IgD-negative memory B cell (primary cell): ENCODE results near the gene MEGF11. TPM values are rescaled to one million over a fixed set of nuclear protein-coding genes. Genes with fewer than 3 reads are reported as not detected.
A peak's percentile ranks its signal among the peaks of the same experiment; 100 is the strongest.

ENCODE experiments used
- H3K27ac Mint-ChIP-seq, 3 donors: one replicate each; pipeline ENCODE4 v1.8.0; 2020 to 2022; ENCODE audit warnings: mild to moderate bottlenecking in 3 of 3, mixed read lengths in 3 of 3, moderate library complexity in 1 of 3
- H3K27me3 Mint-ChIP-seq: one replicate; pipeline ENCODE4 v1.8.0; 2021; ENCODE audit warnings: mixed read lengths
- H3K36me3 Mint-ChIP-seq: one replicate; pipeline ENCODE4 v1.8.0; 2020; ENCODE audit warnings: mild to moderate bottlenecking, mixed read lengths
- H3K4me1 Mint-ChIP-seq, 3 donors: one replicate each; pipeline ENCODE4 v1.8.0; 2020 to 2022; ENCODE audit warnings: mixed read lengths in 3 of 3, mild to moderate bottlenecking in 1 of 3
- H3K4me3 Mint-ChIP-seq, 4 donors: one replicate each; pipeline ENCODE4 v1.8.0; 2020 to 2022; ENCODE audit warnings: mild to moderate bottlenecking in 4 of 4, mixed read lengths in 4 of 4, moderate library complexity in 3 of 4
- H3K9me3 Mint-ChIP-seq, 3 donors: one replicate each; pipeline ENCODE4 v1.8.0; 2020 to 2021; ENCODE audit warnings: mixed read lengths in 3 of 3, mild to moderate bottlenecking in 1 of 3
- polyA plus RNA-seq: library from polyadenylated mRNA; unstranded; fragments of 300-500 nt; fragmentation: Illumina TruSeq; gene quantifications from one replicate; pipeline ENCODE4 v1.2.3, GENCODE V29; 2021

Gene MEGF11
- polyA plus RNA-seq, 1 donor from 2014 or later, result 0.41 TPM

DNA sequence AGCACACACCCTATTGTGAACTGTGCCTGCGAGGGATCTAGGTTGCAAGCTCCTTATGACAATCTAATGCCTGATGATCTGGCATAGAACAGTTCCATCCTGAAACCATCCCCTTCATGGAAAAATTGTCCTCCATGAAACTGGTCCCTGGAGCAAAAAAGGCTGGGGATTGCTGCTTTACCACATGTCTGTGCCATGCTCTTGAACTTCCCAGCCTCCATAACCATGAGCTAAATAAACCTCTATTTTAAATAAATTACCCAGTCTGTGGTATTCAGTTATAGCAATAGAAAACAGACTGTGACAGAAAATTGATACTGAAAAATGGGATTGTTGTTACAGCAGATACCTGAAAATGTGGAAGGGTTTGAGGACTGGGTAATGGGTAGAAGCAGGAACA, 221.5 kb downstream of the MEGF11 start:
- H3K36me3 Mint-ChIP-seq, result peaks cover 2% of the 10 kb centered on the region
- H3K4me1 Mint-ChIP-seq, result no peaks in the 10 kb centered on the region
- no peak overlapping the region for H3K27ac Mint-ChIP-seq
- H3K9me3 Mint-ChIP-seq, result peaks cover 5 to 15% (median 12%) of the 10 kb centered on the region in 3 donors
- no peak overlapping the region for H3K4me3 Mint-ChIP-seq
- peaks cover 15% of the 10 kb centered on the region for H3K27me3 Mint-ChIP-seq

DNA sequence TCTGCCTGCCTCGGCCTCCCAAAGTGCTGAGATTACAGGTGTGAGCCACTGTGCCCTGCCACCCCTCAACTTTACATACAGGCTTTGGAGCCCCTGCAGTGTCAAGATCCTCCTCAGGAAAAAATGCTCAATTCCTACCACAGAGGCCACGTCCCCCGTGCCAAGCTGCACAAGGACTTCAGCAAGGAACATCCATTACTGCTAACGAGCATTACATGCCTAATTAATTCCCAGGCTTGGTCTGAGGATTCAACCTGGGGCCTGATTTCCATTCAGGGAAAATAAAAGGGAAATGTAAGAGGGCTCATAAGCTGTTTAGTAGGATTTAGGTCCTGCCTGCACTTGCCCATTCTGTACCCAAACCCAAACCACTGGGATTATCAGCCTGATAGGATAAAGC, 222.9 kb downstream of the MEGF11 start:
- H3K36me3 Mint-ChIP-seq, result peaks cover 2% of the 10 kb centered on the region
- peaks cover 20% of the 10 kb centered on the region for H3K27me3 Mint-ChIP-seq
- H3K4me1 Mint-ChIP-seq, result no peaks in the 10 kb centered on the region
- H3K9me3 Mint-ChIP-seq, result peaks cover 5 to 15% (median 12%) of the 10 kb centered on the region in 3 donors
- no peak overlapping the region for H3K4me3 Mint-ChIP-seq
- peak overlapping the region in 1 of 3 donors; percentile 21 for H3K27ac Mint-ChIP-seq

DNA sequence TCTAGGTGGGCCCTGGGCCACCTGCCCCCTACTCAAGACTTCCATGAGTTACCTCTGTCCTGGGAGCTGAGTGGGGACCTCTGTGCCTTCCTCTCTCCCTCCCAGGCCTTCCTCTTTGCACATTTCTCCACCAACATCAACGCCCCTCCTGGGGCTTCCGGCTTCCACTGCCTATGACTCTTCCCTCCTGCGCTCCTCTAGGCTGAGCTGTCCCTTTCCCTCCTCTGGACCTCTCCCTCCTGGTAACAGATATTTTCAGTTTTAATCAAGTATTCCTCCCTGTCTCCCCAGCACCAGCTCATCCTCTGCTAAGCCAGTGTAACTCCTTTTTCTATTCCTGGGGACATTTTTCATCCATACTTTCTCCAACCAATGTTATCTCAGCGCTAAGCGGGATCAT, 223.9 kb downstream of the MEGF11 start:
- Mint-ChIP-seq H3K27ac (no peak overlapping the region), H3K4me1 (no peaks in the 10 kb centered on the region), H3K36me3 (peaks cover under 1% of the 10 kb centered on the region), H3K27me3 (peaks cover 29% of the 10 kb centered on the region), H3K9me3 (peaks cover 5 to 15% (median 12%) of the 10 kb centered on the region in 3 donors), H3K4me3 (no peak overlapping the region)

DNA sequence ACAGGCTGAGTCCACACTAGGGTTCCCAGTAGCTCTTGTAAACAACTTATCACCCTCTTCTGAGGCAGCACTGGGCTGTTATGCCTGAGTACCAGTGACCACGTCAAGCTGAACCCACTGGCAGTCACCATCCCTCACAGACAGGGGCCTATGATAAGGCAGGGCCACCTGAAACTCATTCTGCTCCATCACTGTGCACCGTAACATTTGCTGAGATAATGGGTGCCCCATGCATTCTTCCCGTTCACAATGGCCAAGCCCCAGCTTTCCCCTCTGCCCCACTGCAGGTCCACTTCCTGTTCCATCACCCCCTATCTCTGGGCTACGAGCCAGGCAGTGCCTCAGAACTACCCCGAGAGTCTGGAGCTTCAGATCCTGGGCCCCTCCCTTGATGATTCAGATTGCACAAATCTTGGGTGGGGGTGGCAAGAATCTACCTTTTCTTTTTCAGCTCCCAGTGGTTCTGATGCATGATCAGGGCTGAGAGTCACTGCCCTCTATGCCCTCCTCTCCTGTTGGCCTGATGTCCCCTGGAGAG, 226.2 kb downstream of the MEGF11 start:
- no peak overlapping the region for H3K4me3 Mint-ChIP-seq
- H3K27ac Mint-ChIP-seq, result no peak overlapping the region

DNA sequence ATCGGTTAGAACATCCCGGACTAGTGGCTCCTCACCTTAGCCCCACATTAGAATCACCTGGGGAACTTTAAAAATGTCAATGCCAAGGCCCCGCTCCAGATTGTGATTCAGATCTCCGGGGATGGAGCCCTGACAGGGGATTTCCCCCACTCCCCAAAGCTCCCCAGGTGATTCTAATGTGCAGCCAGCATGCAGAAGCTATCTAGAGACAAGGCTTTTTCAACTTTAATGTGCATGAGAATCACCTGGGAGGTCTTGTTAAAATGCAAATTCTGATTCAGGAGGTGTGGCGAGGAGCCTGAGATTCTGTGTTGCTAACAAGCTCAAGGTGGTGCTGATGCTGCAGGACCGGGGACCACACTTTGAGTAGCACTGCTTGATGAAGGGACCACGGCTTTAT, 227.6 kb downstream of the MEGF11 start:
- Mint-ChIP-seq H3K27me3 (peaks cover 32% of the 10 kb centered on the region), H3K4me1 (no peaks in the 10 kb centered on the region), H3K4me3 (no peak overlapping the region), H3K9me3 (peaks cover 0 to 2% (median 0%) of the 10 kb centered on the region in 3 donors), H3K27ac (no peak overlapping the region), H3K36me3 (peaks cover 2% of the 10 kb centered on the region)

More for the DNA sequence above, 226.2 kb downstream of the MEGF11 start:
- Mint-ChIP-seq H3K9me3 (peaks cover 2 to 12% (median 11%) of the 10 kb centered on the region in 3 donors), H3K36me3 (no peaks in the 10 kb centered on the region), H3K4me1 (no peaks in the 10 kb centered on the region), H3K27me3 (peaks cover 31% of the 10 kb centered on the region)

DNA sequence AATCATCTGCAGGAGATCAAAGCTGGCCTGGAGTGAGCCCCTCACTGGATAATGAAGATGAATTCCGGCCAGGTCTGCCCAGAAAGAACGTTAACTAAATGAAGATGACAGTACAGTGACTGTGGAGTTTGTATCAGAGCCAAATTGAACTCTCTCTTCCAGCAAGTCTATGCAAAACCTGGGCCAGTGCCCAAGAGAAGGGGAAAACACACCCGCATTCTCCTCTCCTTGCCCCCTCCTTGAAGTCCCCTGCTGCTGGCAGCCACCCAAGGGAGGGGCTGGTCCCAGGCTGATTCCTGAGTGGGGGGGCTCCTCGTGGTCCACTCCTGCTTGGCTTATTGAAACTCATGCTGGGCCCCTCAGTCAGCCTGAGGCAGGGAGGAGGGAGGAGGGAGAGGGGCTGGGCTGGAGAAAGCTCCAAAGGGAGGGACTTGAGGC, 228.5 kb downstream of the MEGF11 start:
- no peaks in the 10 kb centered on the region for H3K4me1 Mint-ChIP-seq
- H3K27me3 Mint-ChIP-seq, result peaks cover 37% of the 10 kb centered on the region
- H3K36me3 Mint-ChIP-seq, result peaks cover 2% of the 10 kb centered on the region
- H3K4me3 Mint-ChIP-seq, result no peak overlapping the region
- H3K27ac Mint-ChIP-seq, result no peak overlapping the region
- peaks cover 0 to 2% (median 0%) of the 10 kb centered on the region in 3 donors for H3K9me3 Mint-ChIP-seq

DNA sequence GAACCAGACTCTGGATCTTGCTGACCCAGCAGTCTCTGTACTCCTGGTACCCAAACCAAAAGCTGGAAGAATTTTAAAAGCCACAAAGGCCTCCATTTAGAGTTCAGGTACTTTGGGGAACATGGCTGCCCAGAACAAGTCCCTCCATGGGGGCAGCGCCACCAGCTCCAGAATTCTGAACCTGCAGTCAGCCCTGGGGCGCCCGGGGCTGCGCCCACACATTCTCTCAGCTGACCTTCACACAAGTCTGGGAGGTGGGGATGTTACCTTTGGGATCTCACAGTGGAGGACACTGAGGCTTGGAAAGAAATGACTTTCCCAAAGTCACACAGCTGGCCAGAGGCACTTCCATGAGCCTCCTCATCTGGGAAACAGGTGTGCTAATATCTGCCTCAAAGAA, 229.4 kb downstream of the MEGF11 start:
- peaks cover 35% of the 10 kb centered on the region for H3K27me3 Mint-ChIP-seq
- peaks cover 0 to 2% (median 0%) of the 10 kb centered on the region in 3 donors for H3K9me3 Mint-ChIP-seq
- H3K27ac Mint-ChIP-seq, result no peak overlapping the region
- H3K36me3 Mint-ChIP-seq, result peaks cover 2% of the 10 kb centered on the region
- no peaks in the 10 kb centered on the region for H3K4me1 Mint-ChIP-seq
- H3K4me3 Mint-ChIP-seq, result no peak overlapping the region

DNA sequence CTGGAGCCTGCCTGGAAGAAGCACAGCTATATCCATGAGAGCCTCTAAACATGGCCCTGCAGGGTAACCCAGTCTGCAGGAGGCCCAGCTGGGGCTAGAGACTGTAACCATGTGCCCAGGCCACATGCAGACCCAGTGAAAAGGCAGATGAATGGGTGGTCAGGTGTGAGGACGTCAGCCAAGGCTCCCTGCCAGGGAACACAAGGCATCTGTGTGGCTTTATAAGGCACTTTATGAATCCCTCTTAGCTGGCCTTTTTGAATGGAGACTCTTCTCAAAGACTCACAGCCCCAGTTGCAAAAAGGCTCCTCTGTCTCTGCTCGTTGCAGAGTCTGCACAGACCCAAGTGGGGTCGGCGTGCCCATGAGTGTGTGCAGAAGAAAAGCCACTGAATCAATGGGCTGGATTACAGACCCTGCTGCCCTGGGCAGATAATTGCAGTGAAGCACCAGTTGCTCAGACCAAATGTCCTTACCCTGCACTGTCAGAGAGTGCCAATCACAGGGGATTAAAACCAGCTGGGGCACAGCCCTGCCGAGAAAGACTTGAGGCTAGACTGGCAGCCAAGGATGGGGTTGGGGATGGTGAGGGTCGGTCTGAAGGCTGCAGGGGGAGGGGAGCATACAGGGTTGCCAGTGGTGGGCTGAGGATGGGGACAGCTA, 230.1 kb downstream of the MEGF11 start:
- Mint-ChIP-seq H3K4me3 (no peak overlapping the region), H3K27me3 (peaks cover 36% of the 10 kb centered on the region), H3K36me3 (peaks cover 2% of the 10 kb centered on the region), H3K27ac (no peak overlapping the region), H3K4me1 (no peaks in the 10 kb centered on the region), H3K9me3 (peaks cover 0 to 2% (median 0%) of the 10 kb centered on the region in 3 donors)

DNA sequence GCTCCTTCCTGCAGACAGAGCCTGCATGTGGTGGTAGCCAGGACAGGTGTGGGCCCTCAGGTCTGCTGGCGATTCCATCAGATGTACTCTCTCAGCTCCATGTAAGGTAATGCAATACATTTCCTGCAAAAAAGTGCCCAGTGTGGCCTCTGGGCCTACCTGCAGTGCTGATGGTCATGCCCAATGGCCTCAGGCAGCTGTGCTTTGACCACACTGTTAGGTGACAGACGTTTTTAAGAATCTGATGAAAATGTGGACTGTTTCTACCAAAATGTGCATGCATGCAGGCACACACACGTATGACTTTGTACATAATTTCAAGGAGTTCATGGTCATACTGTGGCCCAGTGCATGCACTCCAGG, 231.4 kb downstream of the MEGF11 start:
- Mint-ChIP-seq H3K27ac (no peak overlapping the region), H3K9me3 (peaks cover 0 to 2% (median 0%) of the 10 kb centered on the region in 3 donors), H3K4me3 (no peak overlapping the region), H3K4me1 (no peaks in the 10 kb centered on the region), H3K36me3 (peaks cover 2% of the 10 kb centered on the region), H3K27me3 (peaks cover 36% of the 10 kb centered on the region)

DNA sequence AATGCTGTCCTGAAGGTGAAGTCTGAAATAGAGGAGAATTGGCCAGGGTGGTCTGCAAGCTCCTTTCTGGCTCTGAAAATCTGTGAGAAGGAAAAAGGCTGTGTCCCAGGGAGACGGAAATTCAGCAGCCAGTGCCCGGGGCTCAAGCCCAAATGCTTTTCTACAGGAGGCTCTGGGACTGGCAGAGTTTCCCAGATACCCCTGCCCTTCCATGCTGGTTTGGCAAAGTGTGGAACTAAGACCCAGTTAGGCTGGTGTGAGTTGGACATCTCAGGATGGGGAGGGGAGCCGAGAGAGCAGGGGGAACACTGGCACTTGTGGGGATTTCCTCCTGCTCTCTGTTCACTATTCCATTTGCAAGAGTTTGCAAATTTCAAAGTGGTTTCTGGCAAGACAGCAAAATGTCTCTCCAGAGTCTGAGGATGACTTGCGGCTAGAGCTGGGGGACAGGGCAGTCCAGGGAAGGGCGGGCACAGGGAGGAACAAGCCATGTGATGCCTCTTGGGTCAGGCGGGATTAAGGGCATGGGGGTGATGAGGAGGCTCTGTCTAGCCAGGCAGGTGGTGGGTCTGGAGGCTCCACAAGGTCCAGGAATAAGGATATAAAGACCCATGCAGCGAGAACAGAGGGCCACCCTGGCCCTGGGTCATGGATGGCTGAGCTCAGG, 231.9 kb downstream of the MEGF11 start:
- no peak overlapping the region for H3K4me3 Mint-ChIP-seq
- H3K4me1 Mint-ChIP-seq, result no peaks in the 10 kb centered on the region
- no peak overlapping the region for H3K27ac Mint-ChIP-seq
- peaks cover 35% of the 10 kb centered on the region for H3K27me3 Mint-ChIP-seq
- peaks cover 2% of the 10 kb centered on the region for H3K36me3 Mint-ChIP-seq
- peaks cover 0 to 2% (median 0%) of the 10 kb centered on the region in 3 donors for H3K9me3 Mint-ChIP-seq

DNA sequence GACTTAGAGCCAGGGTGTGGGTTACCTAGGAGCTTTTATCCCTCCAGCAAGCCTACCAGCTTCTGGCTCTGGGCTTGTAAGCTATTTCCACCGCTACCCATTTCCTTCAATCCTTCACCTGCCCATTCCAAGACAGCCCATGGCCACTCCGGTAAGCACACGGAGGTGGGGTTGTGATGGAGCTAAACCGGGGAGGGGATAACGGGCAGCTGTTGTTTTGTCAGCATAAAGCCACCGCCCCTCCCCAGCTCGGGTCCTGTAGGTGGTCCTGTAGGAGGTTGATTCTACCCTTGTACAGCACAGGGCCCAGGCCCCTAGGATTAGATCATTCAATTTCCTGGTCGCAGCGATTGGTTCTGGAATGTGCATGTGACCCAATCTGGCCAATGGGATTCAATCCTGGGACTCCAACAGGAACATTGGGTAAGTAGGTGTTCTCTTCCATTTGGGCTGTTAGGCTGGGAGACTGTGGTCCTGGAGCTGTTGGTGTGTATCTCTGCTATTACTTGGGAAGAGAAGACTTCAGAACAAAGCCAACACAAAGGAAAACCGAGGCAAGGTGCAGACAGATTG, 233.6 kb downstream of the MEGF11 start:
- H3K9me3 Mint-ChIP-seq, result peaks cover 1 to 4% (median 3%) of the 10 kb centered on the region in 3 donors
- H3K27me3 Mint-ChIP-seq, result peaks cover 26% of the 10 kb centered on the region
- H3K27ac Mint-ChIP-seq, result no peak overlapping the region
- H3K4me1 Mint-ChIP-seq, result peaks cover 0 to under 1% (median 0%) of the 10 kb centered on the region in 3 donors
- peaks cover 2% of the 10 kb centered on the region for H3K36me3 Mint-ChIP-seq
- H3K4me3 Mint-ChIP-seq, result no peak overlapping the region

DNA sequence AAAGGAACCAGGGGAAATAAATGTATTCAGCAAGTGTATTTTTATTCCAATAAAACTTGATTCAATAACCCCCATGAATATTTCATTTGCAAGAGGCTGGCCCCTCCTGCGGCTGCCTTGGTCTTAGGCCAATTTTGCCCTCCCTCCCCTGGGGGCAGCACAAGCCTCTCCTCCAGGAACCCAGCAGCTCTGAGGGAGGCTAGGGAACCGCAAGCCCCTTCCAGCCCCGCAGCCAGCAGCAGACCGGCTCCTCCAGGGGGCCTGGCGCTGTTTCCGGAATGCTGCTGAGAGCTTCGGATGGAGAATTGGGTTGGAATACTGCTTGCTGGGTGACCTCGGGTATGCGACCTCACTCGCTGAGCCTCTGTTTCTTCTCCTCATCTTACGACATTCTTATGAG, 234.2 kb downstream of the MEGF11 start:
- Mint-ChIP-seq H3K36me3 (peaks cover 3% of the 10 kb centered on the region), H3K4me3 (no peak overlapping the region), H3K27ac (no peak overlapping the region), H3K27me3 (peaks cover 23% of the 10 kb centered on the region), H3K9me3 (peaks cover 1 to 4% (median 3%) of the 10 kb centered on the region in 3 donors), H3K4me1 (peaks cover 0 to 4% (median 0%) of the 10 kb centered on the region in 3 donors)

DNA sequence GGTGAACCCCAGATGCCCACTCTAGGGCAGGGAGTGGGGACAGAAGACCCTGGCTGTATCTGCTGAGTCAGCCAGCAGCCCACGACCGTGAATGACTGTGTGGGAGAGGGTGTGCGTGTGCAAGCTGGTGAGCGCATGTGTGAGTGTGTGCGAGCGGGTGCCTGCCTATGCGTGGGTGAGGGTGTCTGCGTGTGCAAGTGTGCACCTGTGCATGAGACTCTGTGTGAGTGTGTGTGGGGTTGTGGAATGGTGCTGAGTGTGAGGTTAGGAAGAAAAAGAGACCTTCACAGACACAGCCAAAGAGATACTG, 235.1 kb downstream of the MEGF11 start:
- Mint-ChIP-seq H3K36me3 (peaks cover 3% of the 10 kb centered on the region), H3K4me3 (no peak overlapping the region), H3K4me1 (peaks cover 0 to 4% (median 0%) of the 10 kb centered on the region in 3 donors), H3K27me3 (peaks cover 25% of the 10 kb centered on the region), H3K9me3 (peaks cover 1 to 4% (median 3%) of the 10 kb centered on the region in 3 donors), H3K27ac (no peak overlapping the region)

DNA sequence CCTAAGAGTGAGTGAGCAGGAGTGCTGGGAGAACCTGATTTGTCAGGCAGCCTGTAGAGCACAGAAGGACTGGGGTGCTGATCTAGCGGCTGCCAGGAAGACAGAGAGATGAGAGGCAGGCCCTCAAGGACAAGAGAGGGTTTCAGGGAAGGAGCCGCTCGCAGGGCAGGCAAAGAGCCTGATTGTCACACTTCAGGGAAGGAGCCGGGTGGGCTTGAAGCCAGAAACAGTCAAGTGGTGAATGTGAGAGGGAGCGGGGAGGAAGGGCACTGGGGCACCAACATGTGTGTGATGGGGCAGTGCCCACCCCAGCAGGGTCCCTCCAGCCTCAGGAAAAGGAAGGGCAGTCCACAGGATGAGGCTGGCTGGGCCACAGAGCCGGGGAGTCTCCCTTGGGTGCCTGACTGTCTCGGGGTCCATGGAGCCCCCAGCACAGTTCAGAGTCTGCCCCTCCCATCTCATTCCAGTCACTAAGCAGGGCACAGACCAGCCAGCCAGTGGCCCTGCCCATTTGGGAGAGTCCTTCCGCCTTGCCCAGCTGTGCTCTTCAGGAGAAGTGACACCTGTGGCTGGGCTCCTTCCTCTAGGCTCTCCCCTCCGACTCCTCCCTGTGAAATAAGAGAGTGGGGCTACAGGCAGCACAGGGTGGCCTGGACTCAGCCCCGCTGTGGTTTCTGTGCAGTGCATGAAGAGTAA, 235.6 kb downstream of the MEGF11 start:
- Mint-ChIP-seq H3K4me3 (no peak overlapping the region), H3K27ac (no peak overlapping the region), H3K9me3 (peaks cover 1 to 4% (median 3%) of the 10 kb centered on the region in 3 donors), H3K4me1 (peaks cover 0 to 4% (median 0%) of the 10 kb centered on the region in 3 donors), H3K36me3 (peaks cover 3% of the 10 kb centered on the region), H3K27me3 (peaks cover 25% of the 10 kb centered on the region)

DNA sequence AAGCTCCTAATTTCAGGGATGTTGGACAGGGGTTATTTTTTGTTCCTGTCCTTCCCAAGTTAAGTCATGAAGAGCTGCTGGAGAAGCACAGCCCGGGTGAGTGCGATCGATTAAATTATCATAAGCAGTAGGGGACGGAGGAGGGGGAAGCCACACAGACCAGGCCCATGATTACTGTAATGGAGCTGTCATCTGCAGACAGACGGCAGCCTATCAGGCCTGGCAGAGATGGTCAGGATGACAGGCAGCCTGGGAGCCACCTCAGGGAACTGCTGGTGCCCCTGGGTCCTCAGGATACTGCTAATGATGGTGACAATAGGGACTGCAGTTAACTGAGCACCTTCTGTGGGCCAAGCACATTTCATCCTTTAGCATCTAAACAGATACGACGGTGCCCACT, 236.6 kb downstream of the MEGF11 start:
- no peak overlapping the region for H3K4me3 Mint-ChIP-seq
- H3K27ac Mint-ChIP-seq, result no peak overlapping the region
- H3K9me3 Mint-ChIP-seq, result peaks cover 1 to 4% (median 3%) of the 10 kb centered on the region in 3 donors
- H3K36me3 Mint-ChIP-seq, result peaks cover 3% of the 10 kb centered on the region
- peaks cover 0 to 4% (median 0%) of the 10 kb centered on the region in 3 donors for H3K4me1 Mint-ChIP-seq
- peaks cover 21% of the 10 kb centered on the region for H3K27me3 Mint-ChIP-seq
